HCT116 (cell line): ENCODE measurements around the gene PAX5. TPM values are rescaled to one million over a fixed set of nuclear protein-coding genes. Genes with fewer than 3 reads are reported as not detected.

Experiments used
- ATAC-seq: fragments of 200-7000 bp; cut with Tn5 transposase; 2 replicates; pipeline ENCODE4 v1.9.1; 2020; ENCODE audit warnings: mild to moderate bottlenecking, moderate library complexity
- BruUV-seq: library from RNA; stranded (reverse); fragments of 400-500 nt; replicated peaks from 2 replicates; lab custom pipeline; 2021; lab: Mats Ljungman, UMichigan
- CTCF ChIA-PET: fragments of 300-600 bp; sonication (Branson Sonifier 250); formaldehyde crosslinking; loops from one replicate; lab custom pipeline; 2021; ENCODE audit warnings: antibody characterized with exemption; lab: Charles Lee
- POLR2A ChIA-PET: fragments of 300-600, 350-600 bp; sonication (Branson Sonifier 250); formaldehyde crosslinking; loops from one replicate; lab custom pipeline; 2021; ENCODE audit warnings: antibody characterized with exemption; lab: Charles Lee
- RAD21 ChIA-PET, 2 experiments: fragments of 300-600 bp; sonication (Branson Sonifier 250); formaldehyde crosslinking; loops; one replicate each; lab custom pipeline; 2023; ENCODE audit warnings: low total read pairs in 2 of 2; ENCODE audit not compliant: uncharacterized antibody in 2 of 2, unreplicated experiment in 2 of 2, low non-redundant PET in 1 of 2; lab: Charles Lee
- DNase-seq: peaks from one replicate; pipeline ENCODE4 v3.0.0-alpha.2; 2010; ENCODE audit warnings: low read depth, low spot score
- H2AFZ ChIP-seq: fragments of 200-600 bp; shearing (Covaris generic), sonication (generic); 2 replicates; pipeline ENCODE4 v1.6.1; 2017; ENCODE audit warnings: low read depth, mixed run types, mixed read lengths, antibody characterized with exemption, low read length; ENCODE audit not compliant: poor library complexity, severe bottlenecking
- H3K27ac ChIP-seq: 2 replicates; pipeline ENCODE4 v1.5.1; 2012; ENCODE audit warnings: low read depth, low read length
- H3K27me3 ChIP-seq: fragments of 200-600 bp; sonication (generic); 2 replicates; pipeline ENCODE4 v1.6.1; 2016; ENCODE audit warnings: mixed run types, low read length, mixed read lengths; ENCODE audit not compliant: insufficient read depth
- H3K36me3 ChIP-seq, 2 experiments: fragments of 200-500 bp in 1 of 2; fragments of 200-600 bp in 1 of 2; sonication (Bioruptor generic) in 1 of 2; sonication (generic) in 1 of 2; 2 replicates each; pipeline versions ENCODE4 v1.5.1 to v1.6.1; 2014 to 2016; ENCODE audit warnings: low read length in 2 of 2, inconsistent platforms in 1 of 2, mixed read lengths in 1 of 2, mixed run types in 1 of 2; ENCODE audit not compliant: insufficient read depth in 2 of 2, control insufficient read depth in 1 of 2
- H3K4me1 ChIP-seq, 2 experiments: fragments of 200-600 bp in 1 of 2; sonication (generic) in 1 of 2; 2 replicates each; pipeline versions ENCODE4 v1.5.1 to v1.6.1; 2012 to 2017; ENCODE audit warnings: low read length in 2 of 2, inconsistent platforms in 1 of 2, mild to moderate bottlenecking in 1 of 2, mixed read lengths in 1 of 2, mixed run types in 1 of 2, moderate library complexity in 1 of 2; ENCODE audit not compliant: insufficient read depth in 2 of 2, control insufficient read depth in 1 of 2
- H3K4me2 ChIP-seq: fragments of 200-600 bp; sonication (generic); 2 replicates; pipeline ENCODE4 v1.6.1; 2017; ENCODE audit warnings: mixed run types, low read length, mixed read lengths
- H3K4me3 ChIP-seq, 2 experiments: fragments of 200-600 bp in 1 of 2; sonication (generic) in 1 of 2; replicated peaks in 1 of 2; 2 replicates each; pipeline ENCODE4 v1.5.1; 2011 to 2016; ENCODE audit warnings: low read length in 2 of 2, control low read depth in 1 of 2, low read depth in 1 of 2, mild to moderate bottlenecking in 1 of 2, mixed read lengths in 1 of 2, mixed run types in 1 of 2
- H3K79me2 ChIP-seq: fragments of 200-600 bp; sonication (generic); 2 replicates; pipeline ENCODE4 v1.6.1; 2017; ENCODE audit warnings: mild to moderate bottlenecking, mixed run types, low read length, moderate library complexity, mixed read lengths; ENCODE audit not compliant: insufficient read depth
- H3K9ac ChIP-seq: fragments of 200-600 bp; sonication (generic); 2 replicates; pipeline ENCODE4 v1.6.1; 2016; ENCODE audit warnings: low read length, mixed read lengths
- H3K9me2 ChIP-seq: fragments of 200-600 bp; sonication (generic), shearing (Covaris generic); 2 replicates; pipeline ENCODE4 v1.6.1; 2017; ENCODE audit warnings: mixed run types, mild to moderate bottlenecking, moderate library complexity; ENCODE audit not compliant: insufficient read depth
- H3K9me3 ChIP-seq, 2 experiments: fragments of 200-500 bp in 1 of 2; fragments of 200-600 bp in 1 of 2; sonication (Bioruptor generic) in 1 of 2; sonication (generic) in 1 of 2; 2 replicates each; pipeline ENCODE4 v1.6.1; 2014 to 2017; ENCODE audit warnings: low read length in 2 of 2, mixed read lengths in 2 of 2, inconsistent platforms in 1 of 2, low read depth in 1 of 2, mild to moderate bottlenecking in 1 of 2, mixed run types in 1 of 2, moderate library complexity in 1 of 2; ENCODE audit not compliant: control insufficient read depth in 1 of 2, insufficient read depth in 1 of 2
- H4K20me1 ChIP-seq: fragments of 200-600 bp; sonication (generic), shearing (Covaris generic); 2 replicates; pipeline ENCODE4 v1.6.1; 2017; ENCODE audit warnings: mixed run types, mild to moderate bottlenecking, moderate library complexity; ENCODE audit not compliant: insufficient read depth
- ATF3 ChIP-seq: IDR thresholded peaks from 2 replicates; pipeline ENCODE4 v1.6.1; 2012
- CEBPB ChIP-seq: IDR thresholded peaks from 2 replicates; pipeline ENCODE4 v1.6.1; 2012; ENCODE audit warnings: low read depth
- EGR1 ChIP-seq: IDR thresholded peaks from 2 replicates; pipeline ENCODE4 v1.6.1; 2012; ENCODE audit warnings: low read depth
- ELF1 ChIP-seq: IDR thresholded peaks from 2 replicates; pipeline ENCODE4 v1.6.1; 2012; ENCODE audit warnings: low read depth, borderline replicate concordance
- EZH2 ChIP-seq: fragments of 200-600 bp; sonication (generic); IDR thresholded peaks from 2 replicates; pipeline ENCODE4 v1.6.1; 2017; ENCODE audit warnings: antibody characterized with exemption, mixed run types
- EZH2phosphoT487 ChIP-seq: fragments of 200-600 bp; IDR thresholded peaks from 2 replicates; pipeline ENCODE4 v1.6.1; 2018; ENCODE audit warnings: antibody characterized with exemption, borderline replicate concordance
- FOSL1 ChIP-seq: IDR thresholded peaks from 2 replicates; pipeline ENCODE4 v1.6.1; 2012; ENCODE audit warnings: low read depth
- MAX ChIP-seq: IDR thresholded peaks from 2 replicates; pipeline ENCODE4 v1.6.1; 2012
- POLR2A ChIP-seq: IDR thresholded peaks from 2 replicates; pipeline ENCODE4 v1.7.0; 2011; ENCODE audit warnings: borderline replicate concordance; ENCODE audit not compliant: insufficient read depth, insufficient read length; ENCODE audit errors: extremely low read depth
- RAD21 ChIP-seq: IDR thresholded peaks from 2 replicates; pipeline ENCODE4 v1.6.1; 2012; ENCODE audit warnings: low read depth, mild to moderate bottlenecking
- REST ChIP-seq: IDR thresholded peaks from 2 replicates; pipeline ENCODE4 v1.6.1; 2012; ENCODE audit warnings: low read depth
- SRF ChIP-seq: IDR thresholded peaks from 2 replicates; pipeline ENCODE4 v1.6.1; 2012; ENCODE audit warnings: low read depth
- ZFX ChIP-seq: fragments of 450-650 bp; IDR thresholded peaks from 2 replicates; pipeline ENCODE4 v1.6.1; 2017
- intact Hi-C: fragments of 100-400 bp; cut with micrococcal nuclease; formaldehyde crosslinking; loops from 2 replicates; pipeline ENCODE4 v1.10.0; 2022
- total RNA-seq: library from RNA; stranded (reverse); gene quantifications from one replicate; pipeline ENCODE4 v1.2.1, GENCODE V29; 2021; ENCODE audit not compliant: unreplicated experiment
- TF ChIP-seq, protein P1 (sequence below), 3 experiments: fragments of 200-600 bp in 1 of 3; sonication (generic) in 1 of 3; IDR thresholded peaks in 2 of 3; conservative IDR thresholded peaks in 1 of 3; 2 replicates each; pipeline ENCODE4 v1.5.1; 2012 to 2017; ENCODE audit warnings: low read depth in 2 of 3, low read length in 2 of 3, antibody characterized with exemption in 1 of 3, borderline replicate concordance in 1 of 3, control low read depth in 1 of 3, mild to moderate bottlenecking in 1 of 3, mixed read lengths in 1 of 3, mixed run types in 1 of 3, moderate library complexity in 1 of 3; ENCODE audit not compliant: insufficient read depth in 1 of 3
- TF ChIP-seq, protein P2 (sequence below): IDR thresholded peaks from 2 replicates; pipeline ENCODE4 v1.6.1; 2011; ENCODE audit warnings: mild to moderate bottlenecking, low read length, moderate library complexity; ENCODE audit not compliant: insufficient replicate concordance; ENCODE audit errors: extremely low read depth

Gene PAX5
- total RNA-seq, 1 experiment from 2014 or later = 0.17 TPM

DNA sequence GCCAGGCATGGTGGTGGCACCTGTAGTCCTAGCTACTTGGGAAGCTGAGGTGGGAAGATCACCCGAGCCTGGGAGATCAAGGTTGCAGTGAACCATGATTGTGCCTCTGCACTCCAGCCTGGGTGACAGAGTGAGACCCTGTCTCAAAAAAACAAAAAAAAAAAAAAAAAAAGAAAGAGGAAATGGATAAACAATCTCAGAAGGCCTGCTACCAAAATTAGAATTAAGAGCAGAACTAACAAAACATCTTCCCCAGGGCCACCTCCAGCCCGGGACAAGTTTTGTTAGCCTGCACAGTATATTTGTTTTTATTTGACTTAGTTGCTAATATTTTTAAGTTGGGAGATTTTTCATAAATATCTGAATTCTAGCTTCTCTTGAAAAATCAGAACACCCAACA lies 23.1 kb downstream of the PAX5 start:
- H3K79me2 ChIP-seq = no peaks in the 10 kb centered on the region
- ATAC-seq (no peak), DNase-seq (no peak)
- H3K4me3 ChIP-seq = no peak overlapping the region
- TF ChIP-seq EGR1 (no peak), POLR2A (no peak), ZFX (no peak), ATF3 (no peak), MAX (no peak), REST (no peak), FOSL1 (no peak), ELF1 (no peak), CEBPB (no peak), SRF (no peak), RAD21 (no peak), EZH2 (no peak), EZH2phosphoT487 (no peak)
- TF ChIP-seq, protein P1, sequence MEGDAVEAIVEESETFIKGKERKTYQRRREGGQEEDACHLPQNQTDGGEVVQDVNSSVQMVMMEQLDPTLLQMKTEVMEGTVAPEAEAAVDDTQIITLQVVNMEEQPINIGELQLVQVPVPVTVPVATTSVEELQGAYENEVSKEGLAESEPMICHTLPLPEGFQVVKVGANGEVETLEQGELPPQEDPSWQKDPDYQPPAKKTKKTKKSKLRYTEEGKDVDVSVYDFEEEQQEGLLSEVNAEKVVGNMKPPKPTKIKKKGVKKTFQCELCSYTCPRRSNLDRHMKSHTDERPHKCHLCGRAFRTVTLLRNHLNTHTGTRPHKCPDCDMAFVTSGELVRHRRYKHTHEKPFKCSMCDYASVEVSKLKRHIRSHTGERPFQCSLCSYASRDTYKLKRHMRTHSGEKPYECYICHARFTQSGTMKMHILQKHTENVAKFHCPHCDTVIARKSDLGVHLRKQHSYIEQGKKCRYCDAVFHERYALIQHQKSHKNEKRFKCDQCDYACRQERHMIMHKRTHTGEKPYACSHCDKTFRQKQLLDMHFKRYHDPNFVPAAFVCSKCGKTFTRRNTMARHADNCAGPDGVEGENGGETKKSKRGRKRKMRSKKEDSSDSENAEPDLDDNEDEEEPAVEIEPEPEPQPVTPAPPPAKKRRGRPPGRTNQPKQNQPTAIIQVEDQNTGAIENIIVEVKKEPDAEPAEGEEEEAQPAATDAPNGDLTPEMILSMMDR (IDR thresholded peaks at IDR 0.05 in 2 of 3, conservative IDR thresholded peaks at IDR 0.05 in 1 of 3; ENCODE audit: borderline replicate concordance in 1 of 3, insufficient read depth in 1 of 3, low read depth in 2 of 3, low read length in 2 of 3) = no peak
- TF ChIP-seq, protein P2, sequence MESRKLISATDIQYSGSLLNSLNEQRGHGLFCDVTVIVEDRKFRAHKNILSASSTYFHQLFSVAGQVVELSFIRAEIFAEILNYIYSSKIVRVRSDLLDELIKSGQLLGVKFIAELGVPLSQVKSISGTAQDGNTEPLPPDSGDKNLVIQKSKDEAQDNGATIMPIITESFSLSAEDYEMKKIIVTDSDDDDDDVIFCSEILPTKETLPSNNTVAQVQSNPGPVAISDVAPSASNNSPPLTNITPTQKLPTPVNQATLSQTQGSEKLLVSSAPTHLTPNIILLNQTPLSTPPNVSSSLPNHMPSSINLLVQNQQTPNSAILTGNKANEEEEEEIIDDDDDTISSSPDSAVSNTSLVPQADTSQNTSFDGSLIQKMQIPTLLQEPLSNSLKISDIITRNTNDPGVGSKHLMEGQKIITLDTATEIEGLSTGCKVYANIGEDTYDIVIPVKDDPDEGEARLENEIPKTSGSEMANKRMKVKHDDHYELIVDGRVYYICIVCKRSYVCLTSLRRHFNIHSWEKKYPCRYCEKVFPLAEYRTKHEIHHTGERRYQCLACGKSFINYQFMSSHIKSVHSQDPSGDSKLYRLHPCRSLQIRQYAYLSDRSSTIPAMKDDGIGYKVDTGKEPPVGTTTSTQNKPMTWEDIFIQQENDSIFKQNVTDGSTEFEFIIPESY = no peak
- no peak overlapping the region for H3K4me2 ChIP-seq
- peaks cover 74% of the 10 kb centered on the region for H3K27me3 ChIP-seq
- ChIA-PET POLR2A (no interaction called here), RAD21 (interaction anchor here in 1 of 2 experiments (0.7 kb wide), 1 partner anchor 219 kb away, joined by 3 read pairs; no protein-coding TSS in a partner anchor), CTCF (no interaction called here)
- no peaks in the 10 kb centered on the region for H3K36me3 ChIP-seq
- no peaks in the 10 kb centered on the region for H3K4me1 ChIP-seq
- intact Hi-C loops = loop anchor here (2.0 kb wide), 1 partner anchor 36 kb away; no protein-coding TSS in a partner anchor
- H3K9me2 ChIP-seq = no peaks in the 10 kb centered on the region
- no peaks in the 10 kb centered on the region for H4K20me1 ChIP-seq
- no peak overlapping the region for H3K27ac ChIP-seq
- H2AFZ ChIP-seq = no peak overlapping the region
- H3K9ac ChIP-seq = no peak overlapping the region
- BruUV-seq = no TSS peak
- H3K9me3 ChIP-seq = no peaks in the 10 kb centered on the region
